GM23338 (cell line): Measurements from ENCODE around the gene CACNB2. TPM values are rescaled to one million over a fixed set of nuclear protein-coding genes. Genes with fewer than 3 reads are reported as not detected.

ENCODE experiments used
- ATAC-seq: fragments of 200-7000 bp; cut with Tn5 transposase; 3 replicates; pipeline ENCODE4 v1.9.1; 2020
- DNase-seq: peaks from one replicate; pipeline ENCODE4 v3.0.0-alpha.2; 2015; ENCODE audit warnings: low spot score
- H2AFZ ChIP-seq: fragments of 200-600 bp; sonication (generic); 2 replicates; pipeline ENCODE4 v1.8.0; 2016; ENCODE audit warnings: antibody characterized with exemption, mild to moderate bottlenecking, moderate library complexity
- H3F3A ChIP-seq: fragments of 200-600 bp; sonication (generic); replicated peaks from 2 replicates; pipeline ENCODE4 v1.8.0; 2017; ENCODE audit warnings: antibody characterized with exemption, mixed run types, low read depth
- H3K27ac ChIP-seq: fragments of 200-600 bp; sonication (generic); 2 replicates; pipeline ENCODE4 v1.6.1; 2016; ENCODE audit warnings: low read depth
- H3K27me3 ChIP-seq: fragments of 200-600 bp; sonication (generic); 2 replicates; pipeline ENCODE4 v1.8.0; 2016; ENCODE audit warnings: mild to moderate bottlenecking, mixed run types, moderate library complexity; ENCODE audit not compliant: insufficient read depth
- H3K36me3 ChIP-seq: fragments of 200-600 bp; sonication (generic); 2 replicates; pipeline ENCODE4 v1.8.0; 2016; ENCODE audit warnings: mild to moderate bottlenecking; ENCODE audit not compliant: insufficient read depth
- H3K4me1 ChIP-seq: fragments of 200-600 bp; sonication (generic); 2 replicates; pipeline ENCODE4 v1.8.0; 2016; ENCODE audit warnings: mild to moderate bottlenecking, moderate library complexity; ENCODE audit not compliant: insufficient read depth
- H3K4me2 ChIP-seq: fragments of 200-600 bp; sonication (generic); 2 replicates; pipeline ENCODE4 v1.7.1; 2017; ENCODE audit warnings: mixed run types
- H3K4me3 ChIP-seq: fragments of 200-600 bp; sonication (generic); 2 replicates; pipeline ENCODE4 v1.6.1; 2016; ENCODE audit warnings: mixed run types
- H3K79me2 ChIP-seq: fragments of 200-600 bp; sonication (generic); replicated peaks from 2 replicates; pipeline ENCODE4 v1.8.0; 2017; ENCODE audit warnings: mild to moderate bottlenecking; ENCODE audit not compliant: insufficient read depth
- H3K9me2 ChIP-seq: fragments of 200-600 bp; sonication (generic); 2 replicates; pipeline ENCODE4 v1.8.0; 2017; ENCODE audit not compliant: insufficient read depth
- H4K20me1 ChIP-seq: fragments of 200-600 bp; sonication (generic); replicated peaks from 2 replicates; pipeline ENCODE4 v1.8.0; 2017; ENCODE audit warnings: mild to moderate bottlenecking; ENCODE audit not compliant: insufficient read depth
- H3K27ac Mint-ChIP-seq: 2 replicates; pipeline ENCODE4 v1.8.0; 2020; ENCODE audit warnings: inconsistent platforms, mild to moderate bottlenecking, moderate library complexity, mixed read lengths
- H3K27me3 Mint-ChIP-seq: 3 replicates; pipeline ENCODE4 v1.8.0; 2022; ENCODE audit warnings: low read depth, mild to moderate bottlenecking, moderate library complexity, mixed read lengths, inconsistent platforms; ENCODE audit not compliant: insufficient read depth, poor library complexity
- H3K36me3 Mint-ChIP-seq: 3 replicates; pipeline ENCODE4 v1.8.0; 2021; ENCODE audit warnings: low read depth, mild to moderate bottlenecking, inconsistent platforms, moderate library complexity, mixed read lengths
- H3K4me1 Mint-ChIP-seq: 3 replicates; pipeline ENCODE4 v1.8.0; 2020; ENCODE audit warnings: mild to moderate bottlenecking, inconsistent platforms, mixed read lengths
- H3K4me3 Mint-ChIP-seq: 3 replicates; pipeline ENCODE4 v1.8.0; 2021; ENCODE audit warnings: moderate library complexity, mild to moderate bottlenecking, inconsistent platforms, mixed read lengths
- H3K9me3 Mint-ChIP-seq: 3 replicates; pipeline ENCODE4 v1.8.0; 2020; ENCODE audit warnings: moderate library complexity, mild to moderate bottlenecking, inconsistent platforms, mixed read lengths
- CREB1 ChIP-seq: fragments of 250-450 bp; sonication (Bioruptor Pico); IDR thresholded peaks from 2 replicates; pipeline ENCODE4 v1.5.0; 2020; ENCODE audit warnings: low read depth, mild to moderate bottlenecking, moderate library complexity
- CTCF ChIP-seq, 2 experiments: fragments of 200-600 bp in 1 of 2; sonication (generic) in 1 of 2; conservative IDR thresholded peaks; 2 replicates each; pipeline versions ENCODE4 v1.5.1 to v1.6.1; 2016 to 2017; ENCODE audit warnings: antibody characterized with exemption in 2 of 2, low read depth in 2 of 2, mild to moderate bottlenecking in 2 of 2, moderate library complexity in 1 of 2
- ETS1 ChIP-seq: IDR thresholded peaks from 2 replicates; pipeline ENCODE4 v1.6.1; 2016; ENCODE audit warnings: antibody characterized with exemption
- EZH2 ChIP-seq: fragments of 200-600 bp; sonication (generic); IDR thresholded peaks from one replicate; pipeline ENCODE4 v1.8.0; 2017; ENCODE audit warnings: antibody characterized with exemption, mild to moderate bottlenecking, low read depth; ENCODE audit not compliant: unreplicated experiment
- EZH2phosphoT487 ChIP-seq: fragments of 200-600 bp; sonication (generic); IDR thresholded peaks from one replicate; pipeline ENCODE4 v1.8.1; 2018; ENCODE audit warnings: antibody characterized with exemption; ENCODE audit not compliant: unreplicated experiment
- JUNB ChIP-seq: IDR thresholded peaks from one replicate; pipeline ENCODE4 v1.6.1; 2016; ENCODE audit warnings: antibody characterized with exemption; ENCODE audit not compliant: unreplicated experiment
- NANOG ChIP-seq: IDR thresholded peaks from 2 replicates; pipeline ENCODE4 v1.6.1; 2016; ENCODE audit warnings: antibody characterized with exemption, borderline replicate concordance
- POLR2AphosphoS5 ChIP-seq: IDR thresholded peaks from 2 replicates; pipeline ENCODE4 v1.6.1; 2016; ENCODE audit warnings: antibody characterized with exemption, low read depth
- REST ChIP-seq: IDR thresholded peaks from one replicate; pipeline ENCODE4 v1.6.1; 2018; ENCODE audit warnings: antibody characterized with exemption; ENCODE audit not compliant: unreplicated experiment
- STAT1 ChIP-seq: IDR thresholded peaks from one replicate; pipeline ENCODE4 v1.6.1; 2016; ENCODE audit warnings: antibody characterized with exemption; ENCODE audit not compliant: unreplicated experiment
- ZNF114 ChIP-seq: fragments of 250-450 bp; sonication (Bioruptor Pico); IDR thresholded peaks from 2 replicates; pipeline ENCODE4 v1.5.0; 2020; ENCODE audit warnings: mild to moderate bottlenecking, moderate library complexity
- ZNF331 ChIP-seq: fragments of 250-450 bp; sonication (Bioruptor Pico); IDR thresholded peaks from 2 replicates; pipeline ENCODE4 v1.5.0; 2020; ENCODE audit warnings: low read depth, mild to moderate bottlenecking, moderate library complexity
- ZNF462 ChIP-seq: fragments of 250-450 bp; sonication (Bioruptor Pico); IDR thresholded peaks from 2 replicates; pipeline ENCODE4 v1.5.0; 2020; ENCODE audit warnings: mild to moderate bottlenecking, moderate library complexity
- polyA plus RNA-seq: library from polyadenylated mRNA; unstranded; fragments of >200 nt; fragmentation: Nextera tagmentation; extraction: Ambion mirVana; gene quantifications from 2 replicates; pipeline ENCODE4 v1.2.1, GENCODE V29; 2016
- total RNA-seq: library from RNA; depleted of rRNA; stranded (reverse); fragments of >200 nt; shearing (Covaris generic); gene quantifications from 2 replicates; pipeline ENCODE4 v1.2.3, GENCODE V29; 2014

CACNB2 gene
- total and polyA plus RNA-seq, 2 experiments from 2014 or later, result 5.0 to 5.9 TPM

GRCh38 chr10:18350340-18350739, 210.1 kb downstream of the CACNB2 start:
- H2AFZ ChIP-seq, result no peak overlapping the region
- no peak overlapping the region for H3K4me3 Mint-ChIP-seq
- no peaks in the 10 kb centered on the region for H3F3A ChIP-seq
- no peaks in the 10 kb centered on the region for H3K4me1 ChIP-seq
- H3K36me3 ChIP-seq, result no peaks in the 10 kb centered on the region
- no peaks in the 10 kb centered on the region for H3K27me3 ChIP-seq
- H3K9me2 ChIP-seq, result no peaks in the 10 kb centered on the region
- ATAC-seq (peak; percentile 59; the same call in 2 of the 3 replicates), DNase-seq (peak; percentile 4)
- peaks cover 1% of the 10 kb centered on the region for H3K27me3 Mint-ChIP-seq
- H3K27ac ChIP-seq, result no peak overlapping the region
- H3K27ac Mint-ChIP-seq, result no peak overlapping the region
- TF ChIP-seq NANOG (no peak), REST (no peak), STAT1 (no peak), ZNF331 (no peak), EZH2phosphoT487 (no peak), CREB1 (CRISPR knock-in tag) (no peak), EZH2 (no peak), ETS1 (no peak), CTCF (conservative IDR thresholded peaks at IDR 0.05; ENCODE audit: low read depth in 2 of 2) (no peak), ZNF114 (CRISPR knock-in tag) (no peak), POLR2AphosphoS5 (no peak), JUNB (no peak), ZNF462 (CRISPR knock-in tag) (no peak)
- H3K79me2 ChIP-seq, result no peaks in the 10 kb centered on the region
- H3K36me3 Mint-ChIP-seq, result no peaks in the 10 kb centered on the region
- H3K9me3 Mint-ChIP-seq, result no peaks in the 10 kb centered on the region
- H3K4me1 Mint-ChIP-seq, result peaks cover 4% of the 10 kb centered on the region
- H3K4me3 ChIP-seq, result no peak overlapping the region
- H3K4me2 ChIP-seq, result no peak overlapping the region
- no peaks in the 10 kb centered on the region for H4K20me1 ChIP-seq
